K562 (cell line): Measurements from ENCODE around the gene MICAL2. TPM values are rescaled to one million over a fixed set of nuclear protein-coding genes. Genes with fewer than 3 reads are reported as not detected.

Experiments used
- ATAC-seq: fragments of 200-7000 bp; cut with Tn5 transposase; 3 replicates; pipeline ENCODE4 v1.9.1; 2020; ENCODE audit warnings: moderate library complexity
- BruUV-seq: library from RNA; stranded (reverse); fragments of 400-500 nt; replicated peaks from 2 replicates; lab custom pipeline; 2021; lab: Mats Ljungman, UMichigan
- CTCF ChIA-PET: fragments of 300-600 bp; formaldehyde crosslinking; extraction: SDS; loops from one replicate; lab custom pipeline; 2021; ENCODE audit warnings: low intra/inter-chr PET ratio; lab: Yijun Ruan, JAX
- POLR2A ChIA-PET: fragments of 300-600, 350-650 bp; sonication (Branson Sonifier 250); formaldehyde crosslinking; extraction: SDS; loops from one replicate; lab custom pipeline; 2021; ENCODE audit warnings: antibody characterized with exemption, inconsistent platforms; lab: Yijun Ruan, JAX
- DNase-seq, 4 experiments: peaks; one replicate each; pipeline versions ENCODE4 v3.0.0 to v3.0.0-alpha.2; 2011 to 2018; ENCODE audit warnings: low spot score in 3 of 4, mixed read lengths in 3 of 4; ENCODE audit errors: extremely low read depth in 1 of 4
- FAIRE-seq: peaks from 2 replicates; lab custom pipeline; 2011; peaks lifted over from hg19 to GRCh38; lab: Jason Lieb, UNC
- H2AFZ ChIP-seq: 2 replicates; pipeline ENCODE4 v1.6.0; 2011; ENCODE audit warnings: low read depth, low read length, control low read depth, inconsistent platforms
- H3K27ac ChIP-seq: fragments of 200-600 bp; 3 replicates; pipeline ENCODE4 v1.8.0; 2011; ENCODE audit warnings: low read depth, mild to moderate bottlenecking, control low read depth, inconsistent platforms, low read length, moderate library complexity, mixed read lengths; ENCODE audit errors: extremely low read depth
- H3K27me3 ChIP-seq, 2 experiments: fragments of 300-600 bp in 1 of 2; 2 replicates in 1 of 2; 3 replicates in 1 of 2; pipeline versions ENCODE4 v1.6.0 to v1.8.0; 2011; ENCODE audit warnings: inconsistent platforms in 2 of 2, low read length in 2 of 2, mild to moderate bottlenecking in 1 of 2, mixed read lengths in 1 of 2, moderate library complexity in 1 of 2; ENCODE audit not compliant: control insufficient read depth in 2 of 2, insufficient read depth in 2 of 2
- H3K36me3 ChIP-seq: fragments of 300-600 bp; 3 replicates; pipeline ENCODE4 v1.8.0; 2011; ENCODE audit warnings: mild to moderate bottlenecking, low read length, inconsistent platforms; ENCODE audit not compliant: control insufficient read depth, insufficient read depth
- H3K4me1 ChIP-seq, 2 experiments: fragments of 200-600 bp in 1 of 2; replicated peaks in 1 of 2; 2 replicates in 1 of 2; 3 replicates in 1 of 2; pipeline versions ENCODE4 v1.5.1 to v1.8.0; 2011; ENCODE audit warnings: inconsistent platforms in 2 of 2, low read length in 2 of 2, mild to moderate bottlenecking in 1 of 2, mixed read lengths in 1 of 2, moderate library complexity in 1 of 2; ENCODE audit not compliant: control insufficient read depth in 2 of 2, insufficient read depth in 2 of 2
- H3K4me2 ChIP-seq: 2 replicates; pipeline ENCODE4 v1.6.1; 2011; ENCODE audit warnings: low read length, control low read depth, inconsistent platforms, mixed read lengths; ENCODE audit not compliant: insufficient read depth
- H3K4me3 ChIP-seq: fragments of 200-600 bp; sonication (generic), shearing (Covaris generic); 2 replicates; pipeline ENCODE4 v1.5.1; 2016; ENCODE audit warnings: control low read depth, inconsistent platforms
- H3K79me2 ChIP-seq: fragments of 200-600 bp; 3 replicates; pipeline ENCODE4 v1.8.0; 2011; ENCODE audit warnings: low read length, inconsistent platforms; ENCODE audit not compliant: control insufficient read depth, insufficient read depth
- H3K9ac ChIP-seq, 2 experiments: 2 replicates each; pipeline versions ENCODE4 v1.6.0 to v1.6.1; 2011; ENCODE audit warnings: low read depth in 2 of 2, low read length in 2 of 2, control low read depth in 1 of 2, inconsistent platforms in 1 of 2, mild to moderate bottlenecking in 1 of 2, mixed read lengths in 1 of 2; ENCODE audit not compliant: insufficient read depth in 1 of 2
- H3K9me1 ChIP-seq: one replicate; pipeline ENCODE4 v1.6.0; 2011; ENCODE audit warnings: inconsistent platforms, mild to moderate bottlenecking, low read length, moderate library complexity; ENCODE audit not compliant: control insufficient read depth, insufficient read depth
- H3K9me3 ChIP-seq: replicated peaks from 2 replicates; pipeline ENCODE4 v1.5.1; 2011; ENCODE audit warnings: low read depth, low read length, inconsistent platforms; ENCODE audit not compliant: control insufficient read depth, insufficient read depth
- H4K20me1 ChIP-seq: replicated peaks from 2 replicates; pipeline ENCODE4 v1.6.1; 2011; ENCODE audit warnings: low read length, inconsistent platforms, mixed read lengths; ENCODE audit not compliant: control insufficient read depth, insufficient read depth
- C11orf30 ChIP-seq: fragments of 450-650 bp; IDR thresholded peaks from 2 replicates; pipeline ENCODE4 v1.6.1; 2016; ENCODE audit warnings: low read depth, mild to moderate bottlenecking
- CBFA2T2 ChIP-seq: fragments of 450-650 bp; conservative IDR thresholded peaks from 2 replicates; pipeline ENCODE4 v1.6.1; 2017; ENCODE audit warnings: mild to moderate bottlenecking
- CBFA2T3 ChIP-seq: fragments of 450-650 bp; IDR thresholded peaks from 2 replicates; pipeline ENCODE4 v1.6.1; 2017
- CREM ChIP-seq: IDR thresholded peaks from 2 replicates; pipeline ENCODE4 v1.6.1; 2014; ENCODE audit warnings: antibody characterized with exemption, low read depth
- DACH1 ChIP-seq: fragments of 450-650 bp; IDR thresholded peaks from 2 replicates; pipeline ENCODE4 v1.6.1; 2018; ENCODE audit not compliant: partially characterized antibody
- ESRRA ChIP-seq: fragments of 450-650 bp; IDR thresholded peaks from 2 replicates; pipeline ENCODE4 v1.6.1; 2014; ENCODE audit warnings: low read depth, mild to moderate bottlenecking, moderate library complexity, borderline replicate concordance
- MAFF ChIP-seq: IDR thresholded peaks from 2 replicates; pipeline ENCODE4 v1.6.1; 2012; ENCODE audit warnings: low read length, improper control_type of control experiment
- MAFK ChIP-seq: IDR thresholded peaks from 2 replicates; pipeline ENCODE4 v1.6.1; 2011; ENCODE audit warnings: low read length, improper control_type of control experiment
- NONO ChIP-seq, 2 experiments: fragments of 200-400 bp in 1 of 2; fragments of 450-650 bp in 1 of 2; formaldehyde crosslinking in 1 of 2; IDR thresholded peaks; 2 replicates each; pipeline ENCODE4 v1.6.1; 2017; ENCODE audit warnings: low read depth in 2 of 2, mild to moderate bottlenecking in 2 of 2, moderate library complexity in 2 of 2, low read length in 1 of 2
- NR2C1 ChIP-seq, 2 experiments: fragments of 450-650 bp; IDR thresholded peaks; 2 replicates each; pipeline ENCODE4 v1.6.1; 2017; ENCODE audit warnings: mild to moderate bottlenecking in 2 of 2, antibody characterized with exemption in 1 of 2, inconsistent platforms in 1 of 2, missing compliant biosample characterization in 1 of 2, missing genetic modification characterization in 1 of 2
- NR2C2 ChIP-seq, 2 experiments: fragments of 200-800 bp in 1 of 2; sonication (Bioruptor generic) in 1 of 2; sonication (generic) in 1 of 2; formaldehyde crosslinking in 1 of 2; IDR thresholded peaks; 2 replicates each; pipeline versions ENCODE4 v1.6.1 to v1.8.0; 2016 to 2022; ENCODE audit warnings: mild to moderate bottlenecking in 1 of 2, missing compliant biosample characterization in 1 of 2, missing genetic modification characterization in 1 of 2, missing genetic modification reagents in 1 of 2
- POLR2AphosphoS5 ChIP-seq: IDR thresholded peaks from 2 replicates; pipeline ENCODE4 v1.6.1; 2011; ENCODE audit warnings: mild to moderate bottlenecking, low read depth, low read length, moderate library complexity; ENCODE audit not compliant: control insufficient read depth, insufficient read depth
- RCOR1 ChIP-seq, 2 experiments: IDR thresholded peaks; 2 replicates each; pipeline ENCODE4 v1.6.1; 2012; ENCODE audit warnings: low read depth in 2 of 2, low read length in 2 of 2, borderline replicate concordance in 1 of 2, improper control_type of control experiment in 1 of 2
- SMAD4 ChIP-seq: fragments of 250-450 bp; sonication (Bioruptor Pico); conservative IDR thresholded peaks from 2 replicates; pipeline ENCODE4 v1.8.0; 2021; ENCODE audit warnings: inconsistent platforms, mild to moderate bottlenecking, moderate library complexity
- TCF3 ChIP-seq: sonication (generic); formaldehyde crosslinking; IDR thresholded peaks from 2 replicates; pipeline ENCODE4 v1.4.0; 2020; ENCODE audit warnings: mild to moderate bottlenecking, missing genetic modification reagents
- ZFP36 ChIP-seq: fragments of 150-350 bp; IDR thresholded peaks from 2 replicates; pipeline ENCODE4 v1.6.1; 2018; ENCODE audit warnings: low read length, low read depth; ENCODE audit not compliant: partially characterized antibody
- ZNF316 ChIP-seq: fragments of 450-650 bp; IDR thresholded peaks from 2 replicates; pipeline ENCODE4 v1.6.1; 2016
- ZNF354B ChIP-seq: fragments of 250-450 bp; sonication (Bioruptor Pico); IDR thresholded peaks from 2 replicates; pipeline ENCODE4 v1.4.0; 2020
- ZNF431 ChIP-seq: sonication (generic); formaldehyde crosslinking; IDR thresholded peaks from 2 replicates; pipeline ENCODE4 v1.8.0; 2022; ENCODE audit warnings: mild to moderate bottlenecking, missing genetic modification reagents
- ZNF436 ChIP-seq: fragments of 250-450, 450-650 bp; sonication (Bioruptor Pico); formaldehyde crosslinking; IDR thresholded peaks from 2 replicates; pipeline ENCODE4 v1.7.0; 2020; ENCODE audit warnings: mild to moderate bottlenecking
- WGBS: fragments of 100-300 bp; shearing (Covaris generic); methylation state at CpG from one replicate; pipeline ENCODE4 v1.1.6; 2016; ENCODE audit warnings: low coverage, mixed read lengths; ENCODE audit not compliant: insufficient coverage; ENCODE audit errors: missing lambda C conversion rate; 5-methylcytosine and 5-hydroxymethylcytosine counted together
- in situ Hi-C: fragments of 300-500 bp; cut with MboI; formaldehyde crosslinking; loops from 4 replicates; pipeline ENCODE4 v1.15.0; 2018; ENCODE audit warnings: inconsistent platforms, mixed read lengths
- intact Hi-C: fragments of 100-400 bp; cut with micrococcal nuclease; formaldehyde crosslinking; loops from 2 replicates; pipeline ENCODE4 v1.14.2; 2022
- polyA plus RNA-seq, 8 experiments: library from polyadenylated mRNA; depleted of rRNA in 4 of 8; stranded (reverse) in 5 of 8; unstranded in 3 of 8; fragments of >200 nt; fragmentation: Nextera tagmentation in 2 of 8; fragmentation: Illumina TruSeq in 1 of 8; extraction: Ambion mirVana in 2 of 8; extraction: Trizol in 1 of 8; gene quantifications; 2 replicates each; pipeline versions ENCODE4 v1.2.1 to v1.2.3, GENCODE V29; 2011 to 2014; ENCODE audit warnings: inconsistent platforms in 1 of 8, missing spikeins in 1 of 8
- total RNA-seq, 7 experiments: library from RNA; depleted of rRNA in 6 of 7; stranded (reverse); fragments of >200 nt in 6 of 7; fragmentation: Illumina TruSeq in 2 of 7; extraction: Trizol in 2 of 7; gene quantifications; 2 replicates each; pipeline versions ENCODE4 v1.2.1 to v1.2.3, GENCODE V29; 2011 to 2021; ENCODE audit warnings: low replicate concordance in 1 of 7
- TF ChIP-seq, protein P1 (sequence below): sonication (generic); formaldehyde crosslinking; IDR thresholded peaks from 2 replicates; pipeline ENCODE4 v1.8.0; 2022; ENCODE audit warnings: missing genetic modification reagents, mild to moderate bottlenecking, moderate library complexity, borderline replicate concordance

MICAL2 gene
- total and polyA plus RNA-seq, 9 of the 15 experiments (the other 6 are each of a cell fraction or from before 2014, with no cell fraction given): 4.7 to 64.2 (median 33.6) TPM

DNA sequence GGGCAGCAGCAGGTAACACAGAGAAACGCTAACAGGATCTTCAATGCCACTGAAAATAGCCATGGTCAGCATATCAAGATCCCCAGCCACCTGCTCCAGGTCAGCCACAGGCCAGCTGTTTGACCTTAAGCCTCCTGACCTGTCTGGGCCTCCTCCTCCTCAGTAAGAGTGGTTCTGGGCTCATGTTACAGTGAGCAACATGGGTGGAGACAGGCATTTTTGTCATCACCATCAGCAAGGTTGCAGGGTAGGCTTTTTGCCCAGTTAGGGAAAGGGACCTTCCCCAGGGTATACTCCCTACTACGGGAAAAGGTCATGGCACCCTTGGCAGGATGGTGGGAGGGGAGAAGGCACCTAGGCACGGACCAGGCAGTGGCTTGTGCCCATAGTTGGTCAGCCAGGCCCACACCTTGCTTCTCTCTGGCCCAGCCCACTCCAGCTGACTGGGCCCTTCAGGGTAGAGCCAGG is 135.2 kb downstream of the MICAL2 start:
- 27% methylated on average over 3 of the region's 3 CpGs for WGBS
- no peak for TF ChIP-seq NONO (IDR thresholded peaks at IDR 0.05; ENCODE audit: low read depth in 2 of 2, low read length in 1 of 2)
- no peak for TF ChIP-seq ZNF431 (CRISPR knock-in tag)
- no peak for TF ChIP-seq ZFP36
- TF ChIP-seq ZNF436 (CRISPR knock-in tag): no peak
- peak; percentile 38; the same call in 1 of the 2 replicates for TF ChIP-seq ESRRA
- peak; percentile 91 for TF ChIP-seq ZNF316
- TF ChIP-seq SMAD4: peak; percentile 59
- TF ChIP-seq, protein P1, sequence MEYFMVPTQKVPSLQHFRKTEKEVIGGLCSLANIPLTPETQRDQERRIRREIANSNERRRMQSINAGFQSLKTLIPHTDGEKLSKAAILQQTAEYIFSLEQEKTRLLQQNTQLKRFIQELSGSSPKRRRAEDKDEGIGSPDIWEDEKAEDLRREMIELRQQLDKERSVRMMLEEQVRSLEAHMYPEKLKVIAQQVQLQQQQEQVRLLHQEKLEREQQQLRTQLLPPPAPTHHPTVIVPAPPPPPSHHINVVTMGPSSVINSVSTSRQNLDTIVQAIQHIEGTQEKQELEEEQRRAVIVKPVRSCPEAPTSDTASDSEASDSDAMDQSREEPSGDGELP (CRISPR knock-in tag): peak; percentile 97
- TF ChIP-seq MAFF: peak; percentile 35; the same call in 1 of the 2 replicates
- TF ChIP-seq NR2C2 (CRISPR knock-in tag; IDR thresholded peaks at IDR 0.05): 0 out of 2 replicates have a peak, but pooled peaks have one; percentile 25
- TF ChIP-seq NR2C2 (tag; IDR thresholded peaks at IDR 0.05): no peak
- TF ChIP-seq TCF3 (CRISPR knock-in tag): peak; percentile 58
- TF ChIP-seq CBFA2T3: peak; percentile 76
- peak; percentile 75 for TF ChIP-seq NR2C1 (IDR thresholded peaks at IDR 0.05)
- peak; percentile 59 for TF ChIP-seq NR2C1 (tag; IDR thresholded peaks at IDR 0.05)
- TF ChIP-seq RCOR1 (IDR thresholded peaks at IDR 0.05; ENCODE audit: borderline replicate concordance in 1 of 2, low read depth in 2 of 2, low read length in 2 of 2): 0 out of 4 replicates have a peak, but pooled peaks of 1 of the 2 experiments have one; percentile 24
- no peak for TF ChIP-seq CREM
- 0 out of 2 replicates have a peak, but pooled peaks have one; percentile 27 for TF ChIP-seq MAFK
- peak; percentile 55 for TF ChIP-seq CBFA2T2
- TF ChIP-seq DACH1: peak; percentile 69
- no peak for TF ChIP-seq ZNF354B (CRISPR knock-in tag)
- peak; percentile 74 for TF ChIP-seq C11orf30
- TF ChIP-seq POLR2AphosphoS5: peak; percentile 24; the same call in 1 of the 2 replicates
- ATAC-seq: peak; percentile 84
- in situ Hi-C loops: no loop called here
- H3K27me3 ChIP-seq: no peaks in the 10 kb centered on the region
- peaks cover 12 to 17% of the 10 kb centered on the region in 2 experiments; a peak in 4 of 5 replicates for H3K4me1 ChIP-seq
- 0 out of 4 replicates have a peak overlapping the region, but pooled peaks of 1 of the 2 experiments have one; percentile 18 for H3K9ac ChIP-seq
- no peak overlapping the region for H2AFZ ChIP-seq
- no peaks in the 10 kb centered on the region for H4K20me1 ChIP-seq
- no peaks in the 10 kb centered on the region for H3K79me2 ChIP-seq
- intact Hi-C loops: no loop called here
- no peaks in the 10 kb centered on the region for H3K9me1 ChIP-seq
- FAIRE-seq: peak; percentile 86
- DNase-seq: peak; percentile 35 to 68 (median 46)
- no peak overlapping the region for H3K27ac ChIP-seq
- H3K4me2 ChIP-seq: no peak overlapping the region
- H3K36me3 ChIP-seq: peaks cover 21% of the 10 kb centered on the region
- no peak overlapping the region for H3K4me3 ChIP-seq
- ChIA-PET CTCF (no interaction called here), POLR2A (no interaction called here)
- no peaks in the 10 kb centered on the region for H3K9me3 ChIP-seq
- no TSS peak for BruUV-seq
